Measurements from ENCODE around the gene BEST4. TPM values are rescaled to one million over a fixed set of nuclear protein-coding genes. Genes with fewer than 3 reads are reported as not detected.
A peak's percentile ranks its signal among the peaks of the same experiment; 100 is the strongest.

The BEST4 gene
- total and polyA plus RNA-seq, 2 of the 4 experiments (the other 2 are of a cell fraction) = 0.07 TPM; not detected in 1

- TF ChIP-seq NFE2L2 (IDR thresholded peaks at IDR 0.05; ENCODE audit: low read depth, low read length) = no peak
These were observed 31.2 kb upstream of the BEST4 start (continued) for GRCh38 chr1:44819196-44819607.

DNA sequence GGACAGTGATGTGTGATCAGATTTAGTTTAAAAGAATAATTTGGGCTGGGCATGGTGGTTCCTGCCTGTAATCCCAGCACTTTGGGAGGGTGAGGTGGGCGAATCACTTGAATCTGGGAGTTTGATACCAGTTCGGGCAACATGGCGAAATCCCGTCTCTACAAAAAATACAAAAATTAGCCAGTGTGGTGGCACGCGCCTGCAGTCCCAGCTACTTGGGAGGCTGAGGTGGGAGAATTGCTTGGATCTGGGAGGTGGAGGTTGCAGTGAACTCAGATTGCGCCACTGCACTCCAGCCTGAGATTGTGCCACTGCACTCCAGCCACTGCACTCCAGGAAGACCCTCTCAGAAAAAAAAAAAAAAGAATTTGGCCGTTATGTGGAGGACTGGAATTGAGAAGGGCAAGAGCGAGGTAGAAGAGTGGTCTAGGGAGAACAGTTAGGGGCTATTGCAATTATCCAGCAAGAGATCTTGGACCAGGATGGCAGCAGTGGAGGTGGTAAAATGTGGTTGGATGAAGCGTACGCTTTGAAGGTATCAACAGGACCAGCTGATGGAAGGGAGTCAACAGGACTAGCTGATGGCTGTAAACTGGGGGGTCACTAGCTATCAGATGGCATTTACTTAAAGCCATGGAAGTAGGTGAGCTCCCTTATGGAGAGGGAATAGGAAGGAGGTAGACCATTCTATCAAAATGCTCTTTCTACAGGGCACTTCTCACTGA is 30.0 kb upstream of the BEST4 start:
- no TSS peak for BruUV-seq (replicated peaks)
- H3K9me3 ChIP-seq (ENCODE audit: control insufficient read depth, insufficient read depth, low read length) = no peaks in the 10 kb centered on the region
- CTCF ChIA-PET = interaction anchor here (1.9 kb wide), 1 partner anchor 18 kb away, joined by 8 read pairs; the partner anchor contains the start of gene PLK3
- H3K4me2 ChIP-seq (ENCODE audit: low read depth, low read length) = no peak overlapping the region
- H2AK9ac ChIP-seq (replicated peaks; ENCODE audit: low read depth, low read length, poor library complexity) = no peak overlapping the region
- no peak overlapping the region; the same call in 2 of the 3 replicates for H2BK15ac ChIP-seq (ENCODE audit: low read depth, low read length)
- POLR2A ChIA-PET (ENCODE audit: unreplicated experiment) = interaction anchor here (0.6 to 3.2 kb wide), 2 partner anchors 10 to 86 kb away, joined by 5 to 30 read pairs; partner anchors contain the start of genes BTBD19 and DYNLT4
- no peak overlapping the region for H3K4ac ChIP-seq (ENCODE audit: low read depth, low read length)
- no peak overlapping the region for H3K56ac ChIP-seq (ENCODE audit: extremely low read depth, insufficient read depth, low read length)
- in situ Hi-C loops (cut with MboI; ENCODE audit: low sequenced_read_pairs) (no loop called here), dilution Hi-C loops (cut with HindIII; ENCODE audit: low sequenced_read_pairs, unreplicated experiment) (no loop called here), intact Hi-C loops (cut with micrococcal nuclease) (loop anchor here (2.0 kb wide), 1 partner anchor 19 kb away; no protein-coding TSS in a partner anchor)
- no peak overlapping the region; the same call in 1 of the 2 replicates for H2BK20ac ChIP-seq (ENCODE audit: low read depth, low read length)
- H4K8ac ChIP-seq (ENCODE audit: low read depth in 2 of 2, low read length in 2 of 2) = 0 out of 4 replicates have a peak overlapping the region, but pooled peaks of 1 of the 2 experiments have one; percentile 5
- no peak overlapping the region for H3K4me3 ChIP-seq (ENCODE audit: insufficient read depth, low read depth, low read length)
- no peak overlapping the region for H3K18ac ChIP-seq (ENCODE audit: low read depth, low read length)
- H3K27me3 ChIP-seq (ENCODE audit: control insufficient read depth, insufficient read depth, low read length) = no peaks in the 10 kb centered on the region
- 0 out of 2 replicates have a peak overlapping the region, but pooled peaks have one; percentile 50 for H3K14ac ChIP-seq (replicated peaks; ENCODE audit: low read depth, low read length)
- no peak overlapping the region for H2AFZ ChIP-seq (replicated peaks; ENCODE audit: low read length, poor library complexity)
- no peak overlapping the region for H2BK120ac ChIP-seq (ENCODE audit: low read depth, low read length)
- no peak overlapping the region for H3K27ac ChIP-seq (ENCODE audit: insufficient read depth, low read length)
- no peak overlapping the region for H2BK5ac ChIP-seq (ENCODE audit: low read depth, low read length, poor library complexity, severe bottlenecking)
- DNase-seq (no peak), ATAC-seq (ENCODE audit: low read depth) (no peak)
- H3K9ac ChIP-seq (ENCODE audit: low read depth, low read length) = no peak overlapping the region
- H3K4me1 ChIP-seq (ENCODE audit: control insufficient read depth, insufficient read depth, low read length) = peaks cover 10% of the 10 kb centered on the region
- H2AK5ac ChIP-seq (ENCODE audit: low read depth, low read length) = peak overlapping the region; percentile 78; the same call in 1 of the 2 replicates
- H3K79me1 ChIP-seq (ENCODE audit: low read depth in 1 of 2, low read length in 2 of 2) = peaks cover 2 to 12% of the 10 kb centered on the region in 2 experiments; a peak in 1 of 4 replicates
- peak overlapping the region; percentile 9; the same call in 1 of the 2 replicates for H4K91ac ChIP-seq (ENCODE audit: insufficient read depth, low read depth, low read length)
- H4K20me1 ChIP-seq (ENCODE audit: insufficient read depth, low read length) = peaks cover 8% of the 10 kb centered on the region; the same call in 1 of the 2 replicates
- H4K5ac ChIP-seq (ENCODE audit: low read depth, low read length) = no peak overlapping the region
- no CpG with 5 or more reads among the region's 11 CpGs for WGBS, 2 experiments (ENCODE audit: extremely low coverage in 2 of 2, insufficient read length in 1 of 2)
- no peaks in the 10 kb centered on the region for H3K36me3 ChIP-seq (ENCODE audit: control insufficient read depth, insufficient read depth, low read length)
- H3K23ac ChIP-seq (ENCODE audit: low read depth, low read length) = no peak overlapping the region
- peaks cover 3% of the 10 kb centered on the region; the same call in 1 of the 2 replicates for H3K9me1 ChIP-seq (ENCODE audit: insufficient read depth, low read length)
- no peak for TF ChIP-seq MAFK (IDR thresholded peaks at IDR 0.05; ENCODE audit: low read depth, low read length)
- no peak for TF ChIP-seq MXI1 (IDR thresholded peaks at IDR 0.05; ENCODE audit: borderline replicate concordance, low read depth, low read length)
- no peak for TF ChIP-seq USF2 (IDR thresholded peaks at IDR 0.05; ENCODE audit: low read depth, low read length)
- no peak for TF ChIP-seq NFE2L2 (IDR thresholded peaks at IDR 0.05; ENCODE audit: low read depth, low read length)
- TF ChIP-seq RFX5 (IDR thresholded peaks at IDR 0.05; ENCODE audit: low read depth, low read length) = no peak
- no peak for TF ChIP-seq BHLHE40 (IDR thresholded peaks at IDR 0.05; ENCODE audit: low read depth, low read length)
- TF ChIP-seq, protein P1, sequence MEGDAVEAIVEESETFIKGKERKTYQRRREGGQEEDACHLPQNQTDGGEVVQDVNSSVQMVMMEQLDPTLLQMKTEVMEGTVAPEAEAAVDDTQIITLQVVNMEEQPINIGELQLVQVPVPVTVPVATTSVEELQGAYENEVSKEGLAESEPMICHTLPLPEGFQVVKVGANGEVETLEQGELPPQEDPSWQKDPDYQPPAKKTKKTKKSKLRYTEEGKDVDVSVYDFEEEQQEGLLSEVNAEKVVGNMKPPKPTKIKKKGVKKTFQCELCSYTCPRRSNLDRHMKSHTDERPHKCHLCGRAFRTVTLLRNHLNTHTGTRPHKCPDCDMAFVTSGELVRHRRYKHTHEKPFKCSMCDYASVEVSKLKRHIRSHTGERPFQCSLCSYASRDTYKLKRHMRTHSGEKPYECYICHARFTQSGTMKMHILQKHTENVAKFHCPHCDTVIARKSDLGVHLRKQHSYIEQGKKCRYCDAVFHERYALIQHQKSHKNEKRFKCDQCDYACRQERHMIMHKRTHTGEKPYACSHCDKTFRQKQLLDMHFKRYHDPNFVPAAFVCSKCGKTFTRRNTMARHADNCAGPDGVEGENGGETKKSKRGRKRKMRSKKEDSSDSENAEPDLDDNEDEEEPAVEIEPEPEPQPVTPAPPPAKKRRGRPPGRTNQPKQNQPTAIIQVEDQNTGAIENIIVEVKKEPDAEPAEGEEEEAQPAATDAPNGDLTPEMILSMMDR (conservative IDR thresholded peaks at IDR 0.05; ENCODE audit: low read depth, low read length) = no peak
- TF ChIP-seq FOS (IDR thresholded peaks at IDR 0.05; ENCODE audit: low read depth, low read length) = no peak
- no peak for TF ChIP-seq ELK1 (IDR thresholded peaks at IDR 0.05; ENCODE audit: borderline replicate concordance, low read depth, low read length)
- TF ChIP-seq CEBPB (IDR thresholded peaks at IDR 0.05; ENCODE audit: low read depth, low read length) = no peak
- no peak for TF ChIP-seq RAD21 (IDR thresholded peaks at IDR 0.05; ENCODE audit: low read length)
